Fibroblast of skin of left quadriceps (primary cell): ENCODE data around the gene COL9A1.

ENCODE experiments used
- DNase-seq, 2 experiments: peaks; one replicate each; pipeline ENCODE4 v3.0.0-alpha.2; 2013; ENCODE audit warnings: low read depth in 2 of 2

Gene COL9A1

DNA sequence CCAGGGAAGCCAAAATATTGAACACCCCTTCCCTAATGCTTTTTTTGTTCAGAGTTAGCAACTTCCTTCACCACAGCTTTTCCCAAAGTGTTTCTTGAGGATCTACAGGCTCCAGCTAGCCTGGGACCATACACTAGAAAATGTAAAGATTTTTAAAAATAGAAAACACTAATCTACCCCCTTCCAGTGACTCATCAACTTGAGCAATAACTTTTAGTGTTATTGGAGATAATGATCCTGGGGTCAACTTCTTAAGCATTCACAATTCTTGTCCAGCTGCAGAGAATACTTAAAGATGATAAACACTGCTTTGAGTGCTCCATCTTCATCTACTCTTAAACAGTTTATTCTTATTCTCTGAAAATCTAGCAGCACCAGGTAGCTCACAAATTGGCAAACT is 131.6 kb downstream of the COL9A1 start:
- peak in 1 of 2 experiments; percentile 32 for DNase-seq

GRCh38 chr6:70168681-70169377 is 134.1 kb downstream of the COL9A1 start:
- no peak for DNase-seq
